ENCODE data around the gene SEC24B.
A peak's percentile ranks its signal among the peaks of the same experiment; 100 is the strongest.
"Not testable (repeated sequence)": the region's sequence is repeated elsewhere in the genome, so short reads cannot be mapped to it uniquely, and the experiment has no call there.

SEC24B gene

DNA sequence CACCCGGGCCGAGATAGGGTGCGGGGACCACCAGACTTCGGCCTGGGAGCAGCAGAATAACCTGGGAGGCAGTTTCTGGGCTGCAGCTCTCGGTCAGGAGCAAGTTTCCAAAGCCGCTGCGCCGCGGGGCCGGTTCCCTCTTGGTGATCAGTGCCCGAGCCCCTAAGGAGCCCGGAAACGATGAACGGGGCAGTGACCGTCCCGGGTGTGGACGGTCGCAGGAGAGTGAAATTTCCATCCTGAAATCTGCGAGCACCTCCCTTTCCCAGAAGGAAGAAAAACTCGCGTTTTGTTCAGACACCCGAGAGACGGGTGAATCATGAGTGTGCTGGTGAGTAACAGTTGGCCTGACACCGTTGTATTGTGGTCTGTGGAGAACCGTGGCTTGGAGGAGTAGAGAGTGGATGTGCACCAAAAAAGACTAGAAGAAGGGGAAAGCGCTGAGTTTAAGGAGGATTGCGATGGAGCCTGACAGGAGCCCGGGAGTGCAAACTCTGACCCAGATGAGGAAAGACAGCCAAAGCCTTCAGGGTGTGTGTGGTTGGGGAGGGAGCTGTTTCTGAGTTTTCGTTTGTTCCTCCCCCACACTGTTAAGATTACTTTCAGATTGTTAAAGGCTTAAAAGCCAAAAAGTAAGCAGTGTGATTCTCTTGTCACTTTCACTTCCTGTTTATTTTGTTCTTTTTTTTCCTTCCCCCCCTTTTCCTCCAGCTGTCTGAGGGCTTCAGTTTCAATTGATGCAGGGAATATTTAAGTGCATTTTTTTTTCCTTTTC lies 127.3 kb downstream of the SEC24B start:
- DNase-seq (ENCODE audit: insufficient read length, low spot score), result peak; percentile 67
- TF ChIP-seq POLR2A (IDR thresholded peaks at IDR 0.05; ENCODE audit: low read depth, low read length), result 0 out of 2 replicates have a peak, but pooled peaks have one; percentile 18
- FAIRE-seq, result peak; percentile 66

DNA sequence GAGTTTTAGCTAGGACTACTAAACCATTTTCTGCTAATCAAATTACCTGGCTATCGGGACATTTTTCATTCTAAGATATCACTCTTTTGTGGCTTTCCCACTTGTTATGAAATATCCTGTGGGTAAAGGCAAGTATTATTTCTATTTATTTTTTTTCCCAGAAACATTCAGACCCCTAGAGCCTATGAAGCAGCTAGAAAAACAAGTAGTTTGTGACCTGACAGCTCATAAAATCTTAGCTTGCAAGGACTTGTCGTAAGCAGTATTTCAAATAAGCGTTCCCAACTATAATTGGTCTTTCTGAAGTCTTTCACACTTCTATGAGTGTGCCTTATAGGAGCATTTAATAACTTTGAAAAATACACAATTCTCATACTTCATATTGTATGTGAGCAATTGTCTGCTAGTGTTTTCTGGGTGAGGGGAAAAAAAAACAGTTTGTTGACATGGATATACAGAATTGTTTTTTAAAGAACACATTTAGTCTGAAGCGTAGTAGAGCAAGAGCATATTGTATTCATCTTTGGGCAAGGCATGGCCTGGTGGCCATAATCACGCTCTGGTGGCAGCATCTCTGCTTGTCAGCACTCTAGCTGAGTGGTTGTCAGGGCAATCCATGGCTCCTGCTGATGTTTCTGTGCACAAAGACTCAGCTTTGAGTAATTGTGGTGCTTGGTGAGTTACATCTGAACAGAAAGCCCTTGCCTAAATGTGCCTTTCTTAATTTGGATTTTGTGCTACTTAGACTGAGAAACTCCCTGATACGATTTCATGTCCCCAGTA lies 129.0 kb downstream of the SEC24B start:
- FAIRE-seq (no peak), DNase-seq (ENCODE audit: insufficient read length, low spot score) (no peak)
- TF ChIP-seq POLR2A (IDR thresholded peaks at IDR 0.05; ENCODE audit: low read depth, low read length), result no peak

DNA sequence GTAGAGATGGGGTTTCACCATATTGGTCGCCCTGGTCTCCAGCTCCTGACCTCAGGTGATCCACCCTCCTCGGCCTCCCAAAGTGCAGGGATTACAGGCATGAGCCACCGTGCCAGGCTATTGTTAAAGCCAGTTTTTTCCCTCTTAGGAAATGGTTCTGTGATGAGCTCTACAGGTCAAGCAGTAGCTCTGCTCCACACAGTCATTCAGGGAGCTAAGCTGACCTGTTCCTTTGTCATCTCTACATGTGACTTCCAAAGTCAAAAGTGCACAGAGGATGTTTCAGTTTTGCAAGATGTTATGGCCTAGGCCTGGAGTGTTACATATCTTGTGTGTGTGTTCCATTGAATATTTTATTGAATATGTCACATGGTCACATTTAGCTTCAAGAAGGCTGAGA lies 137.9 kb downstream of the SEC24B start:
- no peak for DNase-seq (ENCODE audit: insufficient read length, low spot score)
- no peak for FAIRE-seq
- TF ChIP-seq POLR2A (IDR thresholded peaks at IDR 0.05; ENCODE audit: low read depth, low read length), result no peak

GRCh38 chr4:109572154-109572553 lies 138.5 kb downstream of the SEC24B start:
- FAIRE-seq (no peak), DNase-seq (ENCODE audit: insufficient read length, low spot score) (no peak)
- TF ChIP-seq POLR2A (IDR thresholded peaks at IDR 0.05; ENCODE audit: low read depth, low read length), result no peak

DNA sequence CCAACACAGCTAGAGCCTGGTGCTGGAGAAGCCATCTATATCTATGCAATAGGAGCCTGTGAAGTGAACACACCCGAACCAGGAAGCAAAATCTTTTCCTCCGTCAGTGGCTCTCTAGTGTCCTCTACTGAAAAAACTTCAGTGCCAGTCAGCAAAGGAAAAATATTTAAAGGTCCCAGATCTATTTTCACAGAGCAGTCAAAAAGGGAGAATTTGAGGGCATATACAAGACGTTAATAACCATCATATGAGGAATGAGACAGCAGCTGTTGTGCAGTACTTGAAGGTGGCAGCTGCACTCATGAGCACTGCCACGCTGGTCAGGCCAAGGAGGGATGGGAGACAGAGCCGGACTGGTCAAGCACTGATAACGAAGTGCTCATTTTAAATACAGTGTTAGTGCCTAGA lies 140.8 kb downstream of the SEC24B start:
- no peak for TF ChIP-seq POLR2A (IDR thresholded peaks at IDR 0.05; ENCODE audit: low read depth, low read length)
- no peak for FAIRE-seq
- DNase-seq (ENCODE audit: insufficient read length, low spot score), result no peak

DNA sequence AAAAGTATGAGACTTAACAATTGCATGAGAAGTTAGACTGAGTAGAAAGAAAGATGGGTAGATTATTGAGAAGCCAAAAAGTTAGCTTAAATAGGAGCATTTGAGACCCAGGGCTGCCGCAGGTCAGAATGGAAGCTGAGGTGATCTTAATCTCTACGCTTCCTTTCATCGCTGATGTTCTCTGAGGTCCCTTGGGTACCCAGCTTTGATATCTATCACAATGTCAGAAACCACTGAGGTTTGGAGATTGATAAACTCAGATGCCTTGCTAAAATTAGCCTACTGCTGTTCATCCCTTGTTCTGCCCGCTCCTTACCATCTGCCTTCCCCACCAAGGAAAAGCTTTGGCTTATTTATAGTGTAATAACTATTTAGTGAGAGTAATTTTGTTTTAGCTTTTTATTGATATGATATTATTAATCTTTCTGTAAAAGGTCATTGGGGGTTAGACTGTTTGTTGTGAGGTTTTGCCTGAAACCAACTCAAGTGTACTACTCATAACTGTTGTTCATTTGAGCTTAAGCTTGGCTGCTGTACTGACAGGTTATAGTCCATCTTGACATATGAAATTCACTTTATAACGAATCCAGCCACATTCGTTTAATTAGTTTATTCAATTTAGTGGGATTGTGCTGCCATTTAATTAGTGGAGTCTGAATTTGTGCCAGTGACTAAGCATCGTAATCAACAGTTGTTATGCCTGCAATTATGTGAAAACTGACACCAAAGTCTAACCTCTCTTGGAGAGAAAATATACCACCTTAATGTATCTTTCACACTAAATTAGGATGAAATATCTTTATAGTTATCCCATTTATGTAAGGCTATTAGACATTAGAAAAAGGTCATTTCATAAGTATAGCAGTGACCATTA lies 141.6 kb downstream of the SEC24B start:
- no peak for TF ChIP-seq POLR2A (IDR thresholded peaks at IDR 0.05; ENCODE audit: low read depth, low read length)
- FAIRE-seq (no peak), DNase-seq (ENCODE audit: insufficient read length, low spot score) (no peak)

DNA sequence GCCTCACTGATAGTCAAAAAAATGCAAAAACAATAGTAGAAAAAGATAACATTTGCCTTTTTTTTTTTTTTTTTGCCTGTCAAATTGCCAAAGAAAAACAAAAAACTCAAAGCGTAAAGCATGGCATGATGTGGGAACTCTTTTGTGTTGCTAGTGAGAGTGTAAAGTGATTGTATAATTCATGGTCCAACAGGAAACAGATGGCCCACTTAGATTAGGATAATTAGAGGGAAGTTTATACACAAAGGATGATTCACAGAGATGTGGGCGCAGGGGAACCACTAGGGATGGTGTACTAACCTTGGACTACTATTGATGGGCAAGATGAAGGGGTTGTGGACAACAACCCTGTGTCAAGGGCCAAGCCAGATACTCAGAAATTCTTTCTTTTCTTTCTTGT lies 142.8 kb downstream of the SEC24B start:
- DNase-seq (ENCODE audit: insufficient read length, low spot score) (no peak), FAIRE-seq (no peak)
- TF ChIP-seq POLR2A (IDR thresholded peaks at IDR 0.05; ENCODE audit: low read depth, low read length), result no peak

GRCh38 chr4:109578846-109579245 lies 145.2 kb downstream of the SEC24B start:
- no peak for TF ChIP-seq POLR2A (IDR thresholded peaks at IDR 0.05; ENCODE audit: low read depth, low read length)
- FAIRE-seq (no peak), DNase-seq (ENCODE audit: insufficient read length, low spot score) (no peak)

- not testable (repeated sequence) for DNase-seq (ENCODE audit: insufficient read length, low spot score); FAIRE-seq
These were observed 146.4 kb downstream of the SEC24B start for GRCh38 chr4:109579997-109580396.

GRCh38 chr4:109588176-109588575 lies 154.6 kb downstream of the SEC24B start:
- DNase-seq (ENCODE audit: insufficient read length, low spot score) (no peak), FAIRE-seq (no peak)
- TF ChIP-seq POLR2A (IDR thresholded peaks at IDR 0.05; ENCODE audit: low read depth, low read length), result no peak

DNA sequence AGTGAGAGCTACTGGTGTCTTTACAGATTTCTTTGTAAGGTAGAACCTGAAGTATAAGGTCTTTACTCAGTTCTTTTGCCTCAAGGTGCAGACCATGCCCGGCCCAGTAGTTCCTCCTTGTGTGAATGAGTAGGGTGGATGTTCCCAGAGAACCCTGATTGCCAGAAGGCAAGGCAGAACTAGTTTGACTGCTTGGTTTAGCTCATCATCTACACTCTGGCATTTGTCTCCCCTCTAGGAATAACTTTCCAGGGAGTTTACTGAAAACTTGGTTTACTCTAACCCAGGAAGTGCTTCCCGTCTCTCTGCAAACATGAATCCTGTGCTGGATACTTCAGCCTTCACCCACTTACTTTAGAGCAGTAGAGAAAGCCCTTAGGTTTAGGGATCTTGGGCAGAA lies 155.5 kb downstream of the SEC24B start:
- TF ChIP-seq POLR2A (IDR thresholded peaks at IDR 0.05; ENCODE audit: low read depth, low read length), result no peak
- DNase-seq (ENCODE audit: insufficient read length, low spot score) (no peak), FAIRE-seq (no peak)

DNA sequence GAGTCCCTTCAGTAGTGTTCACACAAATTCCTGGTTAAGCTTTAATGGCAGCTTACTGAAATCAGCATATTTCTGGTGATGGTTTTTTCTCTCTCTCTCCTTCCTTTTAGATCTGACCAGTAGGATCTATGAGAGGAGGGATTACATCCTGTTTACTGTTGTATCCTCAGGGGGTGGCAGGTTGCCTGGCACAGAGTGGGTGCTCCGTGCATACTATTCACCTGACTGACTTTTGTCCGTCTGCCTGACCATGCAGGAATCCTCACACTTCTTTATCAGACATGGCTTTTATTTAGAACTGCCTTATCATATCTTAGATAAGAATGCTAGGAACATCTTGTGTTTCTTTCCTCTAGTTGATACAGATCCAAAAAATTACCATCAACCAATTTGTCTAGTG lies 156.0 kb downstream of the SEC24B start:
- FAIRE-seq, result no peak
- no peak for DNase-seq (ENCODE audit: insufficient read length, low spot score)
- TF ChIP-seq POLR2A (IDR thresholded peaks at IDR 0.05; ENCODE audit: low read depth, low read length), result no peak

All from H54 (cell line).